H9 (cell line): ENCODE data around the gene AANAT. TPM values are rescaled to one million over a fixed set of nuclear protein-coding genes. Genes with fewer than 3 reads are reported as not detected.

Source experiments
- DNase-seq: peaks from one replicate; pipeline ENCODE4 v3.0.0-alpha.2; 2017
- H2AFZ ChIP-seq: one replicate; pipeline ENCODE4 v1.6.1; 2013; ENCODE audit warnings: mild to moderate bottlenecking, low read length, control low read depth, moderate library complexity
- H2AK5ac ChIP-seq: 2 replicates; pipeline ENCODE4 v1.6.1; 2013; ENCODE audit warnings: low read length, control low read depth, mixed read lengths; ENCODE audit not compliant: insufficient read length
- H2BK120ac ChIP-seq: one replicate; pipeline ENCODE4 v1.6.1; 2013; ENCODE audit warnings: low read depth, mild to moderate bottlenecking, low read length, control low read depth, inconsistent platforms; ENCODE audit not compliant: poor library complexity, severe bottlenecking
- H2BK12ac ChIP-seq: 2 replicates; pipeline ENCODE4 v1.6.1; 2013; ENCODE audit warnings: low read length, control low read depth, mixed read lengths, low read depth; ENCODE audit not compliant: insufficient read length
- H2BK15ac ChIP-seq: 2 replicates; pipeline ENCODE4 v1.6.1; 2013; ENCODE audit warnings: low read depth, low read length, control low read depth
- H2BK20ac ChIP-seq: one replicate; pipeline ENCODE4 v1.6.1; 2013; ENCODE audit warnings: low read depth, mild to moderate bottlenecking, low read length, control low read depth, inconsistent platforms; ENCODE audit not compliant: poor library complexity, severe bottlenecking
- H2BK5ac ChIP-seq: 2 replicates; pipeline ENCODE4 v1.6.1; 2013; ENCODE audit warnings: low read length, control low read depth, mixed read lengths; ENCODE audit not compliant: insufficient read length
- H3K14ac ChIP-seq: 2 replicates; pipeline ENCODE4 v1.6.1; 2013; ENCODE audit warnings: low read length, control low read depth; ENCODE audit not compliant: insufficient read depth
- H3K18ac ChIP-seq: 2 replicates; pipeline ENCODE4 v1.6.1; 2013; ENCODE audit warnings: low read depth, mild to moderate bottlenecking, mixed read lengths, low read length, control low read depth; ENCODE audit not compliant: insufficient read length
- H3K23ac ChIP-seq: 2 replicates; pipeline ENCODE4 v1.6.1; 2013; ENCODE audit warnings: low read length, control low read depth, mixed read lengths, low read depth; ENCODE audit not compliant: insufficient read length
- H3K23me2 ChIP-seq: 2 replicates; pipeline ENCODE4 v1.6.1; 2013; ENCODE audit warnings: low read depth, mild to moderate bottlenecking, mixed read lengths, low read length, control low read depth; ENCODE audit not compliant: insufficient read length, poor library complexity, severe bottlenecking
- H3K27ac ChIP-seq: 2 replicates; pipeline ENCODE4 v1.5.1; 2013; ENCODE audit warnings: low read length, control low read depth, mixed read lengths, low read depth; ENCODE audit not compliant: insufficient read length
- H3K27me3 ChIP-seq: 2 replicates; pipeline ENCODE4 v1.6.1; 2013; ENCODE audit warnings: low read length, control low read depth, inconsistent platforms; ENCODE audit not compliant: insufficient read depth
- H3K4ac ChIP-seq: 2 replicates; pipeline ENCODE4 v1.6.1; 2013; ENCODE audit warnings: low read depth, mild to moderate bottlenecking, control low read depth, inconsistent platforms, low read length, moderate library complexity
- H3K4me1 ChIP-seq: 2 replicates; pipeline ENCODE4 v1.6.1; 2013; ENCODE audit warnings: low read length, control low read depth, inconsistent platforms; ENCODE audit not compliant: insufficient read depth
- H3K4me2 ChIP-seq: 2 replicates; pipeline ENCODE4 v1.6.1; 2013; ENCODE audit warnings: low read length, control low read depth, mixed read lengths; ENCODE audit not compliant: insufficient read length, insufficient read depth
- H3K56ac ChIP-seq: 2 replicates; pipeline ENCODE4 v1.6.1; 2013; ENCODE audit warnings: low read depth, mild to moderate bottlenecking, mixed read lengths, low read length, control low read depth; ENCODE audit not compliant: insufficient read length
- H3K79me1 ChIP-seq: 2 replicates; pipeline ENCODE4 v1.6.1; 2013; ENCODE audit warnings: low read depth, mild to moderate bottlenecking, moderate library complexity, low read length, control low read depth, inconsistent platforms; ENCODE audit not compliant: insufficient read depth, poor library complexity, severe bottlenecking
- H3K79me2 ChIP-seq: 2 replicates; pipeline ENCODE4 v1.6.1; 2013; ENCODE audit warnings: low read length, control low read depth, inconsistent platforms; ENCODE audit not compliant: insufficient read depth
- H3K9ac ChIP-seq: 2 replicates; pipeline ENCODE4 v1.6.1; 2013; ENCODE audit warnings: low read length, control low read depth, mixed read lengths; ENCODE audit not compliant: insufficient read length; ENCODE audit errors: extremely low read depth
- H3K9me3 ChIP-seq: one replicate; pipeline ENCODE4 v1.6.1; 2013; ENCODE audit warnings: low read depth, low read length, inconsistent platforms; ENCODE audit not compliant: control insufficient read depth
- H3T11ph ChIP-seq: one replicate; pipeline ENCODE4 v1.6.1; 2013; ENCODE audit warnings: mild to moderate bottlenecking, low read length, control low read depth, inconsistent platforms
- H4K20me1 ChIP-seq: one replicate; pipeline ENCODE4 v1.6.1; 2013; ENCODE audit not compliant: control insufficient read depth, insufficient read length, insufficient read depth
- H4K5ac ChIP-seq: 2 replicates; pipeline ENCODE4 v1.6.1; 2013; ENCODE audit warnings: low read depth, mild to moderate bottlenecking, mixed read lengths, low read length, control low read depth; ENCODE audit not compliant: insufficient read length
- H4K8ac ChIP-seq: replicated peaks from 2 replicates; pipeline ENCODE4 v1.6.1; 2013; ENCODE audit warnings: low read length, control low read depth, mixed read lengths, low read depth; ENCODE audit not compliant: insufficient read length
- H4K91ac ChIP-seq: 2 replicates; pipeline ENCODE4 v1.6.1; 2013; ENCODE audit warnings: low read depth, mild to moderate bottlenecking, moderate library complexity, mixed read lengths, low read length, control low read depth; ENCODE audit not compliant: insufficient read length
- H3K27ac Mint-ChIP-seq, 3 experiments: 2 replicates in 2 of 3; 3 replicates in 1 of 3; pipeline ENCODE4 v1.8.0; 2020 to 2021; ENCODE audit warnings: mixed read lengths in 3 of 3, mild to moderate bottlenecking in 1 of 3, moderate library complexity in 1 of 3
- H3K27me3 Mint-ChIP-seq: 2 replicates; pipeline ENCODE4 v1.8.0; 2021; ENCODE audit warnings: low read depth, mild to moderate bottlenecking, moderate library complexity, mixed read lengths
- H3K36me3 Mint-ChIP-seq, 3 experiments: 2 replicates in 2 of 3; 3 replicates in 1 of 3; pipeline ENCODE4 v1.8.0; 2020 to 2021; ENCODE audit warnings: low read depth in 3 of 3, mixed read lengths in 3 of 3; ENCODE audit not compliant: insufficient read depth in 1 of 3
- H3K4me1 Mint-ChIP-seq, 2 experiments: 2 replicates each; pipeline ENCODE4 v1.8.0; 2020; ENCODE audit warnings: mixed read lengths in 2 of 2
- H3K4me3 Mint-ChIP-seq, 2 experiments: 2 replicates in 1 of 2; 3 replicates in 1 of 2; pipeline ENCODE4 v1.8.0; 2020 to 2021; ENCODE audit warnings: mild to moderate bottlenecking in 2 of 2, mixed read lengths in 2 of 2, moderate library complexity in 1 of 2
- H3K9me3 Mint-ChIP-seq, 2 experiments: 2 replicates in 1 of 2; 3 replicates in 1 of 2; pipeline ENCODE4 v1.8.0; 2020; ENCODE audit warnings: mild to moderate bottlenecking in 2 of 2, mixed read lengths in 2 of 2, moderate library complexity in 1 of 2
- CTCF ChIP-seq: fragments of 200-600 bp; sonication (generic); conservative IDR thresholded peaks from 3 replicates; pipeline ENCODE4 v1.8.0; 2021; ENCODE audit warnings: antibody characterized with exemption, mild to moderate bottlenecking
- WGBS: extraction: QIAGEN DNeasy Blood & Tissue Kit; methylation state at CpG from one replicate; pipeline ENCODE4 v1.1.7; 2013; ENCODE audit warnings: missing lambda C conversion rate, low lambda C conversion rate, mixed read lengths; ENCODE audit not compliant: insufficient read length; ENCODE audit errors: extremely low coverage; 5-methylcytosine and 5-hydroxymethylcytosine counted together
- total RNA-seq: library from RNA; stranded (reverse); gene quantifications from 2 replicates; pipeline ENCODE4 v1.2.1, GENCODE V29; 2021

AANAT gene
- total RNA-seq, 1 experiment from 2014 or later, result 0.55 TPM

- no peak overlapping the region for H3K56ac ChIP-seq
- H2BK120ac ChIP-seq, result no peak overlapping the region
- no peak overlapping the region for H2BK20ac ChIP-seq
- H3K23ac ChIP-seq, result no peak overlapping the region
- H3K18ac ChIP-seq, result no peak overlapping the region
- no peaks in the 10 kb centered on the region for H3K9me3 ChIP-seq
- no peak for TF ChIP-seq CTCF
- H4K20me1 ChIP-seq, result no peaks in the 10 kb centered on the region
- H2AK5ac ChIP-seq, result no peak overlapping the region
- Mint-ChIP-seq H3K36me3 (peaks cover 3 to 23% (median 15%) of the 10 kb centered on the region in 3 experiments; a peak in 6 of 7 replicates), H3K9me3 (peaks cover 0 to 2% of the 10 kb centered on the region in 2 experiments; a peak in 1 of 5 replicates), H3K4me3 (no peak overlapping the region), H3K27me3 (no peaks in the 10 kb centered on the region), H3K4me1 (peaks cover 19 to 25% of the 10 kb centered on the region in 2 experiments), H3K27ac (peak overlapping the region; percentile 16 to 68 (median 50); a peak in 5 of 7 replicates)
- no peak overlapping the region for H3K27ac ChIP-seq
- no peak overlapping the region for H3T11ph ChIP-seq
- WGBS, result no CpG with 5 or more reads among the region's 10 CpGs
- no peak overlapping the region for H3K9ac ChIP-seq
- H4K91ac ChIP-seq, result no peak overlapping the region
- no peak for DNase-seq
- H4K5ac ChIP-seq, result no peak overlapping the region
- peaks cover 18% of the 10 kb centered on the region for H3K79me2 ChIP-seq
- no peak overlapping the region; the same call in 1 of the 2 replicates for H3K14ac ChIP-seq
- H3K4ac ChIP-seq, result no peak overlapping the region
- H3K79me1 ChIP-seq, result peaks cover 2% of the 10 kb centered on the region
- peaks cover 3% of the 10 kb centered on the region; the same call in 1 of the 2 replicates for H3K4me1 ChIP-seq
- H2BK12ac ChIP-seq, result no peak overlapping the region
- H3K4me2 ChIP-seq, result no peak overlapping the region
- H2AFZ ChIP-seq, result no peak overlapping the region
- H4K8ac ChIP-seq, result no peak overlapping the region
- no peak overlapping the region for H2BK15ac ChIP-seq
- H3K27me3 ChIP-seq, result no peaks in the 10 kb centered on the region
- no peak overlapping the region for H2BK5ac ChIP-seq
- no peaks in the 10 kb centered on the region for H3K23me2 ChIP-seq
Measured at GRCh38 chr17:76420356-76421043, 46.9 kb upstream of the AANAT start.
